22Rv1 (cell line): ENCODE data around the gene PTPRB.

Source experiments
- ZFX ChIP-seq: fragments of 450-650 bp; IDR thresholded peaks from 2 replicates; pipeline ENCODE4 v1.6.1; 2017; ENCODE audit warnings: antibody characterized with exemption, borderline replicate concordance
- TF ChIP-seq, protein P1 (sequence below): fragments of 450-650 bp; IDR thresholded peaks from 2 replicates; pipeline ENCODE4 v1.5.1; 2017; ENCODE audit warnings: mild to moderate bottlenecking

DNA sequence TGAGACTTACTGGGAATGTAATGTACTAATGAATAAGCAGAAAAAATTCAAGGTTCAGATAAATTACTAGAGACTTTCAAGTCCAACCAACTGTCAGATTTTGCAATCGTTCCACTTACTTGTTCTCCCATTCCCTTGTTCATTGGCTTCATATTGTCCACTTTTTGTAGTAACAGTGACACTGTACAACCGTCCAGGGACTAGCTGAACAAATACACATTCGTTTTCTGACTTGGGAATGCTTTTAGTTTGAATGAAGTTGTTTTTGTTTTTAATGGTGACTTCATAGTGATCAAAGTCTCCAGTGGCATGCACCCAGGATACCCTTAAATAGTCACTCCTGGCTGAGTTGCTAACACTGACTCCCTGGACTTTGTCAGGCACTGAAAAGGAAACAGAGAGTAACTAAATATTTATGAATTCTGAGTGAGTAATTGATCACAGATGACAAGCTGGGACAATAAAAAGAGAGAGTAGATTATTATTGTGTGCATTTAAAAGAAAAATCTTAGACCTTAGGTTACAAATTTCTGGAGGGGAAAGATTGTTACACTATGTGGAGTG lies 65.4 kb downstream of the PTPRB start:
- TF ChIP-seq, protein P1, sequence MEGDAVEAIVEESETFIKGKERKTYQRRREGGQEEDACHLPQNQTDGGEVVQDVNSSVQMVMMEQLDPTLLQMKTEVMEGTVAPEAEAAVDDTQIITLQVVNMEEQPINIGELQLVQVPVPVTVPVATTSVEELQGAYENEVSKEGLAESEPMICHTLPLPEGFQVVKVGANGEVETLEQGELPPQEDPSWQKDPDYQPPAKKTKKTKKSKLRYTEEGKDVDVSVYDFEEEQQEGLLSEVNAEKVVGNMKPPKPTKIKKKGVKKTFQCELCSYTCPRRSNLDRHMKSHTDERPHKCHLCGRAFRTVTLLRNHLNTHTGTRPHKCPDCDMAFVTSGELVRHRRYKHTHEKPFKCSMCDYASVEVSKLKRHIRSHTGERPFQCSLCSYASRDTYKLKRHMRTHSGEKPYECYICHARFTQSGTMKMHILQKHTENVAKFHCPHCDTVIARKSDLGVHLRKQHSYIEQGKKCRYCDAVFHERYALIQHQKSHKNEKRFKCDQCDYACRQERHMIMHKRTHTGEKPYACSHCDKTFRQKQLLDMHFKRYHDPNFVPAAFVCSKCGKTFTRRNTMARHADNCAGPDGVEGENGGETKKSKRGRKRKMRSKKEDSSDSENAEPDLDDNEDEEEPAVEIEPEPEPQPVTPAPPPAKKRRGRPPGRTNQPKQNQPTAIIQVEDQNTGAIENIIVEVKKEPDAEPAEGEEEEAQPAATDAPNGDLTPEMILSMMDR, result no peak
- no peak for TF ChIP-seq ZFX
